Osteoblast (primary cell): ENCODE measurements around the gene BABAM1. TPM values are rescaled to one million over a fixed set of nuclear protein-coding genes. Genes with fewer than 3 reads are reported as not detected.

Experiments used
- DNase-seq: peaks from one replicate; pipeline ENCODE4 v3.0.0; 2011; ENCODE audit warnings: low spot score, mixed read lengths; ENCODE audit not compliant: insufficient read length; ENCODE audit errors: missing footprints
- H2AFZ ChIP-seq: 2 replicates; pipeline ENCODE4 v1.6.0; 2011; ENCODE audit warnings: mild to moderate bottlenecking, low read length
- H3K27ac ChIP-seq: 2 replicates; pipeline ENCODE4 v1.5.1; 2011; ENCODE audit warnings: mild to moderate bottlenecking, low read depth, low read length, moderate library complexity
- H3K27me3 ChIP-seq: 2 replicates; pipeline ENCODE4 v1.6.0; 2012; ENCODE audit warnings: mild to moderate bottlenecking, control low read depth, inconsistent platforms, low read length, moderate library complexity; ENCODE audit not compliant: insufficient read depth
- H3K36me3 ChIP-seq: 2 replicates; pipeline ENCODE4 v1.5.1; 2011; ENCODE audit warnings: mild to moderate bottlenecking, low read length, control low read depth, moderate library complexity; ENCODE audit not compliant: insufficient read depth
- H3K4me1 ChIP-seq: 2 replicates; pipeline ENCODE4 v1.5.1; 2011; ENCODE audit warnings: mild to moderate bottlenecking, low read length, control low read depth, moderate library complexity; ENCODE audit not compliant: insufficient read depth
- H3K4me2 ChIP-seq: 2 replicates; pipeline ENCODE4 v1.6.0; 2011; ENCODE audit warnings: mild to moderate bottlenecking, low read length; ENCODE audit not compliant: insufficient read depth
- H3K4me3 ChIP-seq: fragments of 200-600 bp; sonication (generic); 3 replicates; pipeline ENCODE4 v1.5.1; 2012; ENCODE audit warnings: mild to moderate bottlenecking, low read length, inconsistent platforms; ENCODE audit not compliant: insufficient read depth
- H3K79me2 ChIP-seq: 2 replicates; pipeline ENCODE4 v1.6.0; 2012; ENCODE audit warnings: mild to moderate bottlenecking, low read length, control low read depth, inconsistent platforms; ENCODE audit not compliant: insufficient read depth
- H3K9me3 ChIP-seq: 2 replicates; pipeline ENCODE4 v1.5.1; 2011; ENCODE audit warnings: low read depth, low read length, control low read depth
- H4K20me1 ChIP-seq: 2 replicates; pipeline ENCODE4 v1.6.0; 2012; ENCODE audit warnings: mild to moderate bottlenecking, low read length, control low read depth; ENCODE audit not compliant: insufficient read depth
- total RNA-seq: library from RNA; depleted of rRNA; stranded (reverse); fragments of >200 nt; gene quantifications from 2 replicates; pipeline ENCODE4 v1.2.3, GENCODE V29; 2012
- TF ChIP-seq, protein P1 (sequence below): IDR thresholded peaks from 2 replicates; pipeline ENCODE4 v1.5.1; 2011; ENCODE audit warnings: mild to moderate bottlenecking, low read depth, low read length, moderate library complexity; ENCODE audit errors: extremely low read depth

Gene BABAM1
- total RNA-seq, 1 donor, result 76.7 TPM

DNA sequence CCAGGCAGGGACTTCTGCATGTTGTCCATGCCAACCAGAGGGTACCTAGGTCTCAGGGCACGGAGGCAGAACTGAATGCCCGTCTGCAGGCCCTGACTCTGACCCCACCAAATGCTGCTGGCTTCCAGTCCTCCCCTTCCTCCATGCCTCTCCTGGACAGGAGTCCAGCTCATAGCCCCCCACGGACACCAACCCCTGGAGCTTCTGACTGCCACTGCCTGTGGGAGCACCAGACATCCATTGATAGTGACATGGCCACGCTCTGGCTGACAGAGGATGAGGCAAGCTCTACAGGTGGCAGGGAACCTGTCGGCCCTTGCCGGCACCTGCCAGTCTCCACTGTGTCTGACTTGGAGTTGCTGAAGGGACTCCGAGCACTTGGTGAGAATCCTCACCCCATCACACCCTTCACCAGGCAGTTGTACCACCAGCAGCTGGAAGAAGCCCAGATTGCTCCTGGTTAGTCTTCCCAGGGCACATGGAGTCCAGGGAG, 16.3 kb downstream of the BABAM1 start:
- no peak overlapping the region for H2AFZ ChIP-seq
- no peaks in the 10 kb centered on the region for H3K79me2 ChIP-seq
- TF ChIP-seq, protein P1, sequence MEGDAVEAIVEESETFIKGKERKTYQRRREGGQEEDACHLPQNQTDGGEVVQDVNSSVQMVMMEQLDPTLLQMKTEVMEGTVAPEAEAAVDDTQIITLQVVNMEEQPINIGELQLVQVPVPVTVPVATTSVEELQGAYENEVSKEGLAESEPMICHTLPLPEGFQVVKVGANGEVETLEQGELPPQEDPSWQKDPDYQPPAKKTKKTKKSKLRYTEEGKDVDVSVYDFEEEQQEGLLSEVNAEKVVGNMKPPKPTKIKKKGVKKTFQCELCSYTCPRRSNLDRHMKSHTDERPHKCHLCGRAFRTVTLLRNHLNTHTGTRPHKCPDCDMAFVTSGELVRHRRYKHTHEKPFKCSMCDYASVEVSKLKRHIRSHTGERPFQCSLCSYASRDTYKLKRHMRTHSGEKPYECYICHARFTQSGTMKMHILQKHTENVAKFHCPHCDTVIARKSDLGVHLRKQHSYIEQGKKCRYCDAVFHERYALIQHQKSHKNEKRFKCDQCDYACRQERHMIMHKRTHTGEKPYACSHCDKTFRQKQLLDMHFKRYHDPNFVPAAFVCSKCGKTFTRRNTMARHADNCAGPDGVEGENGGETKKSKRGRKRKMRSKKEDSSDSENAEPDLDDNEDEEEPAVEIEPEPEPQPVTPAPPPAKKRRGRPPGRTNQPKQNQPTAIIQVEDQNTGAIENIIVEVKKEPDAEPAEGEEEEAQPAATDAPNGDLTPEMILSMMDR, result no peak
- H4K20me1 ChIP-seq, result peaks cover 3% of the 10 kb centered on the region
- DNase-seq, result peak; percentile 26
- no peaks in the 10 kb centered on the region for H3K27me3 ChIP-seq
- no peaks in the 10 kb centered on the region for H3K36me3 ChIP-seq
- peaks cover 7% of the 10 kb centered on the region for H3K4me1 ChIP-seq
- H3K4me2 ChIP-seq, result no peak overlapping the region
- no peak overlapping the region for H3K4me3 ChIP-seq
- no peaks in the 10 kb centered on the region for H3K9me3 ChIP-seq
- no peak overlapping the region for H3K27ac ChIP-seq

DNA sequence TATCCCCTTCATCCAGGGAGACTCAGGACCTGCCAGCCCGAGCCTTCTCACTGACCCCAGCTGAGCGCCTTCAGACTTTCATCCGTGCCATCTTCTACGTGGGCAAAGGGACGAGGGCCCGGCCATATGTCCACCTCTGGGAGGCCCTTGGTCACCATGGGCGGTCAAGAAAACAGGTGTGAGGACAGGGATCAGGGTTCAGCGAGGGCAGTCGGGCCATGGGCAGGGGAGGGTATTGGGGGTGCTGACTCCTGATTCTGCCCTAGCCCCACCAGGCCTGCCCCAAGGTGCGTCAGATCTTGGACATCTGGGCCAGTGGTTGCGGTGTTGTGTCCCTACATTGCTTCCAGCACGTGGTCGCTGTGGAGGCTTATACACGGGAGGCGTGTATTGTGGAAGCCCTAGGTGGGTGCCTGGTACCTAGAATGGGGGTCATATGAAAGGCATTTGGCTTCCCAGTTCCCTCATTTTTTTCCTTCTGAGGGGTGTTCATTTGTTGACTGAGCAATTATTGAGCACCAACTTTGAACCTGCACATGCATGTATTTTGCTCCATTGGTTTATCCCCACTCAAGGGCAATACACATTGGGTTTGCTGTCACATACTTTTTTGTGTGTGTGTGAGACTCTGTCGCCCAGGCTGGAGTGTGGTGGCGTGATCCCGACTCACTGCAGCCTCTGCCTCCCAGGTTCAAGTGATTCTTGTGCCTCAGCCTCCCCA, 18.3 kb downstream of the BABAM1 start:
- Histone ChIP-seq H2AFZ (no peak overlapping the region), H4K20me1 (no peaks in the 10 kb centered on the region), H3K79me2 (no peaks in the 10 kb centered on the region), H3K4me1 (peaks cover 7% of the 10 kb centered on the region), H3K27me3 (no peaks in the 10 kb centered on the region), H3K27ac (no peak overlapping the region), H3K9me3 (no peaks in the 10 kb centered on the region), H3K36me3 (no peaks in the 10 kb centered on the region), H3K4me2 (no peak overlapping the region), H3K4me3 (no peak overlapping the region)
- TF ChIP-seq, protein P1, result no peak
- peak; percentile 52 for DNase-seq

DNA sequence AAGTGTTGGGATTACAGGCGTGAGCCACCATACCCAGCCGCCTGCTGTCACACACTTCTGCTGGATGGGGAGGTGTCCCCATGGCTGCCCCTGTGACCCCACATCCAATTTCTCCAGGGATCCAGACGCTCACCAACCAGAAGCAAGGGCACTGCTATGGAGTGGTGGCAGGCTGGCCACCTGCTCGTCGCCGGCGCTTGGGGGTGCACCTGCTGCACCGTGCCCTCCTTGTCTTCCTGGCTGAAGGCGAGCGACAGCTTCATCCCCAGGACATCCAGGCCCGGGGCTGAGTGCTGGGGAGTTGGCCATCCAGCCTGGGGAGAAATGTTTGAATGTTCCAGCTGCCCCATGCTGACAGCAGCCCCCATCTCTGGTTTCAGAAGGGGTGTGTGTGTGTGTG, 19.0 kb downstream of the BABAM1 start:
- no peak overlapping the region for H2AFZ ChIP-seq
- H4K20me1 ChIP-seq, result no peaks in the 10 kb centered on the region
- H3K9me3 ChIP-seq, result no peaks in the 10 kb centered on the region
- H3K4me3 ChIP-seq, result no peak overlapping the region
- no peaks in the 10 kb centered on the region for H3K36me3 ChIP-seq
- H3K4me1 ChIP-seq, result peaks cover 7% of the 10 kb centered on the region
- TF ChIP-seq, protein P1, result no peak
- no peak for DNase-seq
- no peaks in the 10 kb centered on the region for H3K79me2 ChIP-seq
- no peak overlapping the region for H3K27ac ChIP-seq
- H3K4me2 ChIP-seq, result no peak overlapping the region
- H3K27me3 ChIP-seq, result no peaks in the 10 kb centered on the region

DNA sequence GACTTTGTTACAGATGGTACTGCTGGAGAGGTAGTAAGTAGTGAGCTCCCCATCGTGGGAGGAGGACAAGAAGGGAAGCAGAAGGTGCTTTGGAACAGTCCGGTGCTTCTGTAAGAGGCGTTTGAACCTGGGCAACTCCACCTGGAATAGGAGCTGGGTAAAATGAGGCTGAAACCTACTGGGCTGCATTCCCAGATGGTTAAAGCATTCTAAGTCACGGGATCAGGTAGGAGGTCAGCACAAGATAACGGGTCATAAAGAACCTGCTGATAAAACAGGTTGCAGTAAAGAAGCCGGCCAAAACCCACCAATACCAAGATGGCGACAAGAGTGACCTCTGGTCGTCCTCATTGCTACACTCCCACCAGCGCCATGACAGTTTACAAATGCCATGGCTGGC, 19.5 kb downstream of the BABAM1 start:
- Histone ChIP-seq H3K27ac (no peak overlapping the region), H2AFZ (no peak overlapping the region), H3K36me3 (no peaks in the 10 kb centered on the region), H3K27me3 (no peaks in the 10 kb centered on the region), H3K9me3 (no peaks in the 10 kb centered on the region), H3K4me3 (no peak overlapping the region), H3K4me1 (peaks cover 7% of the 10 kb centered on the region), H4K20me1 (no peaks in the 10 kb centered on the region), H3K79me2 (no peaks in the 10 kb centered on the region), H3K4me2 (no peak overlapping the region)
- TF ChIP-seq, protein P1, result no peak
- no peak for DNase-seq
